Natural killer cell (primary cell): Measurements from ENCODE around the gene AQP6. TPM values are rescaled to one million over a fixed set of nuclear protein-coding genes. Genes with fewer than 3 reads are reported as not detected.

Source experiments
- ATAC-seq, 3 donors: fragments of 150-1000 bp in 2 of 3; fragments of 200-7000 bp in 1 of 3; cut with Tn5 transposase; 1 replicate in 1 of 3; 2 replicates in 2 of 3; pipeline ENCODE4 v1.10.0; 2021; ENCODE audit warnings: mild to moderate bottlenecking in 2 of 3, moderate library complexity in 2 of 3
- DNase-seq, 2 donors: peaks; one replicate each; pipeline versions ENCODE4 v3.0.0 to v3.0.0-alpha.2; 2013 to 2021; ENCODE audit warnings: mixed read lengths in 1 of 2
- H3K27ac ChIP-seq: one replicate; pipeline ENCODE4 v1.5.1; 2013; ENCODE audit warnings: mild to moderate bottlenecking, low read length
- H3K27me3 ChIP-seq: one replicate; pipeline ENCODE4 v1.6.1; 2013; ENCODE audit warnings: low read length; ENCODE audit not compliant: control insufficient read depth, insufficient read depth
- H3K36me3 ChIP-seq: one replicate; pipeline ENCODE4 v1.6.1; 2013; ENCODE audit warnings: low read length; ENCODE audit not compliant: control insufficient read depth, insufficient read depth
- H3K4me1 ChIP-seq: one replicate; pipeline ENCODE4 v1.6.1; 2013; ENCODE audit warnings: low read length; ENCODE audit not compliant: control insufficient read depth, insufficient read depth
- H3K4me3 ChIP-seq: one replicate; pipeline ENCODE4 v1.5.1; 2013; ENCODE audit warnings: low read length
- H3K9me3 ChIP-seq: one replicate; pipeline ENCODE4 v1.6.1; 2013; ENCODE audit warnings: low read length; ENCODE audit not compliant: control insufficient read depth, insufficient read depth
- H3K27ac Mint-ChIP-seq, 2 donors: one replicate each; pipeline ENCODE4 v1.8.0; 2022; ENCODE audit warnings: mild to moderate bottlenecking in 2 of 2, mixed read lengths in 2 of 2, moderate library complexity in 1 of 2
- H3K27me3 Mint-ChIP-seq, 2 donors: one replicate each; pipeline ENCODE4 v1.8.0; 2022; ENCODE audit warnings: low read depth in 2 of 2, mixed read lengths in 2 of 2
- H3K36me3 Mint-ChIP-seq: one replicate; pipeline ENCODE4 v1.8.0; 2022; ENCODE audit warnings: mixed read lengths
- H3K4me1 Mint-ChIP-seq, 2 donors: one replicate each; pipeline ENCODE4 v1.8.0; 2022; ENCODE audit warnings: mixed read lengths in 2 of 2
- H3K4me3 Mint-ChIP-seq: one replicate; pipeline ENCODE4 v1.8.0; 2022; ENCODE audit warnings: mild to moderate bottlenecking, moderate library complexity, mixed read lengths
- H3K9me3 Mint-ChIP-seq, 2 donors: one replicate each; pipeline ENCODE4 v1.8.0; 2022; ENCODE audit warnings: mixed read lengths in 2 of 2
- WGBS: methylation state at CpG from one replicate; pipeline ENCODE4 v1.1.7; 2013; ENCODE audit warnings: missing lambda C conversion rate; ENCODE audit not compliant: insufficient coverage; 5-methylcytosine and 5-hydroxymethylcytosine counted together
- intact Hi-C: fragments of 100-400 bp; cut with micrococcal nuclease; formaldehyde crosslinking; loops from one replicate; pipeline ENCODE4 v1.14.2; 2022
- total RNA-seq, 4 donors: library from RNA; stranded (reverse); fragments of 120-200 nt in 1 of 4; gene quantifications; one replicate each; pipeline versions ENCODE4 v1.2.3 to v1.2.4, GENCODE V29; 2013 to 2022
- TF ChIP-seq, protein P1 (sequence below): fragments of 200-600 bp; IDR thresholded peaks from one replicate; pipeline ENCODE4 v1.8.0; 2022; ENCODE audit warnings: antibody characterized with exemption

Gene AQP6
- total RNA-seq, 3 donors from 2014 or later (not counting 1 experiment from before 2014, with no cell fraction given): not detected

DNA sequence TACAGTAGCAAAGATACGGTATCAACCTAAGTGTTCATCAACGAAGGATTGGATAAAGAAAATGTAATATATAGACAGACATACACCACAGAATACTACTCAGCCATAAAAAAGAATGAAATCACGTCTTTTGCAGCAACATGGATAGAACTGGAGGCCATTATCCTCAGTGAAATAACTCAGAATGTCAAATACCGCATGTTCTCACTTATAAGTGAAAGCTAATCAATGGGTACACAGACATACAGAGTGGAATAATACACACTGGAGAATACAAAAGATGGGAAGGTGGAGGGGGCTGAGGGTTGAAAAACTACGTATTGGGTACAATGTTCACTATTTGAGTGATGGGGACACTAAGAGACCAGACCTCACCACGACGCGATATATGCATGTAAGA is 51.5 kb downstream of the AQP6 start:
- Mint-ChIP-seq H3K36me3 (peaks cover 5% of the 10 kb centered on the region), H3K27ac (peak overlapping the region; percentile 86 to 91), H3K9me3 (peaks cover 0 to 2% of the 10 kb centered on the region in 2 donors), H3K4me3 (peak overlapping the region; percentile 97), H3K27me3 (no peaks in the 10 kb centered on the region), H3K4me1 (peaks cover 11 to 20% of the 10 kb centered on the region in 2 donors)
- Histone ChIP-seq H3K27me3 (no peaks in the 10 kb centered on the region), H3K9me3 (no peaks in the 10 kb centered on the region), H3K36me3 (no peaks in the 10 kb centered on the region), H3K4me1 (peaks cover 7% of the 10 kb centered on the region), H3K27ac (no peak overlapping the region), H3K4me3 (no peak overlapping the region)
- ATAC-seq (no peak), DNase-seq (no peak)
- intact Hi-C loops: no loop called here
- 88% methylated on average over 1 of the region's 8 CpGs for WGBS
- TF ChIP-seq, protein P1, sequence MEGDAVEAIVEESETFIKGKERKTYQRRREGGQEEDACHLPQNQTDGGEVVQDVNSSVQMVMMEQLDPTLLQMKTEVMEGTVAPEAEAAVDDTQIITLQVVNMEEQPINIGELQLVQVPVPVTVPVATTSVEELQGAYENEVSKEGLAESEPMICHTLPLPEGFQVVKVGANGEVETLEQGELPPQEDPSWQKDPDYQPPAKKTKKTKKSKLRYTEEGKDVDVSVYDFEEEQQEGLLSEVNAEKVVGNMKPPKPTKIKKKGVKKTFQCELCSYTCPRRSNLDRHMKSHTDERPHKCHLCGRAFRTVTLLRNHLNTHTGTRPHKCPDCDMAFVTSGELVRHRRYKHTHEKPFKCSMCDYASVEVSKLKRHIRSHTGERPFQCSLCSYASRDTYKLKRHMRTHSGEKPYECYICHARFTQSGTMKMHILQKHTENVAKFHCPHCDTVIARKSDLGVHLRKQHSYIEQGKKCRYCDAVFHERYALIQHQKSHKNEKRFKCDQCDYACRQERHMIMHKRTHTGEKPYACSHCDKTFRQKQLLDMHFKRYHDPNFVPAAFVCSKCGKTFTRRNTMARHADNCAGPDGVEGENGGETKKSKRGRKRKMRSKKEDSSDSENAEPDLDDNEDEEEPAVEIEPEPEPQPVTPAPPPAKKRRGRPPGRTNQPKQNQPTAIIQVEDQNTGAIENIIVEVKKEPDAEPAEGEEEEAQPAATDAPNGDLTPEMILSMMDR: no peak

DNA sequence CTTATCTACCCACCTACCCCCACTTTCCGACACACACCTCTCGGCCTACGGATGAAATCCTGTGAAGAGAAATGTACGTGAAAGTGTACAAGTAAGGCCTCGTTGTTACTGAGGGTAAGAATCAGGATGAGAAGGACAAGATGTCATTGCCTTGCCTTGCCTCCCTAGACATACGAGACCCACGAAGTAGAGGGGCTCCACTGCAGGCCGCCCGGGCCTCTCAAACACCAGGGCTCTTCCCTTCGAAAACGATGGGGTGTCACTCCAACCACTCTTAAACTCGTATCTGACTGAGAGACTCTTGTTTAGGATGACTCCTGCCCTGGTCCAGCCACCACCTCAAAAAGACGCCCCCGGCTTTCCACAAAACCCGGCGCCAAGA is 52.0 kb downstream of the AQP6 start:
- Histone ChIP-seq H3K27ac (peak overlapping the region; percentile 34), H3K27me3 (no peaks in the 10 kb centered on the region), H3K36me3 (no peaks in the 10 kb centered on the region), H3K4me3 (peak overlapping the region; percentile 57), H3K4me1 (peaks cover 7% of the 10 kb centered on the region), H3K9me3 (no peaks in the 10 kb centered on the region)
- peaks cover 0 to 2% of the 10 kb centered on the region in 2 donors for H3K9me3 Mint-ChIP-seq
- intact Hi-C loops: loop anchor here (1.0 kb wide), 1 partner anchor 87 kb away; no protein-coding TSS in a partner anchor
- WGBS: 0% methylated on average over 13 of the region's 16 CpGs
- DNase-seq (peak in 1 of 2 donors; percentile 30), ATAC-seq (peak; percentile 2 to 26 (median 4))
- TF ChIP-seq, protein P1: no peak
- H3K27me3 Mint-ChIP-seq: no peaks in the 10 kb centered on the region
- H3K4me3 Mint-ChIP-seq: peak overlapping the region; percentile 97
- peaks cover 11 to 19% of the 10 kb centered on the region in 2 donors for H3K4me1 Mint-ChIP-seq
- peaks cover 5% of the 10 kb centered on the region for H3K36me3 Mint-ChIP-seq
- peak overlapping the region; percentile 86 to 91 for H3K27ac Mint-ChIP-seq

DNA sequence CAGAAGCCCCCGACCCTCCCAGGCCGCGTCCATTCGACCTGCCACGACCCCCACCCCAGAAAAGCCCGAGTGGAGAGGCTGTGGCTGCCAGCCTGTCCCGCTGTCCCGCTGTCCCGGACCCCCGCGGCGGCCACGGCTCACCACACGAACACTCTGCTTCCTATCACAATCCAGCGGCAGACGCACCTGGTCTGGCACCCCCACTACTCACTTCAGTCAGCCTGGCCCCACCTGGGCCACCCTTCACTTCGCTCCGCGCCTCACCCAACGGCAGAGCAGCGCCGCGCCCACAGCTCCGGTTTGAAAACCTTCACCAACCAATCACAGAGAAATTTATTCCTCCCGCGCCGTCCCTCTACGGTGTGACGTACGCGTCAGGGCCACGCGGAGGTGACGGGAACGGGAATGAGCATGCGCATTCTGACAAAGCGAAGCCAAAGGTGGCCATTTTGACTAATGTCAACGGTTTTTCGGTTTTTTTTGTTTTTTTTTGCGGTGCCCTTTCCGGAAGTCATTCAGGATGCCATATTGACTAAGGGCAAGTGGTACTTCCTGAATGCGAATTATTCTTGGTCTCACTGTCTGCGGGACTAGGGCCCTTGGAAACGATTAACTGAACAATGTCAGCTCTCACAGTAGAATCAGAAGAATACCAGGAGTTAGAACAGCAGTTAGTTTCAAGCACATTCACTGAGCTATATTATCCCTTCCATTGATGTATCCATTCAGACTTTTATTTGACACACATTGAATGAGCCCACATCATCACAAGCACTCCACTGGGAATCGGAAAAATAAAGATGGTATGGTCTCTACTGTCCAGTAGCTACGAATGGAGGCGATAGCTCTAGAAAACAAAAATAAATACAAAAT is 52.7 kb downstream of the AQP6 start, which contains the start of gene RACGAP1:
RACGAP1 (minus strand) TSS at position 308 of the 873 bp plus-strand sequence. CDS start 8,779 bp downstream, outside the sequence.
- peak; percentile 96 for ATAC-seq
- Histone ChIP-seq H3K9me3 (no peaks in the 10 kb centered on the region), H3K4me3 (peak within 1 kb of the TSS; percentile 57), H3K4me1 (peaks cover 7% of the 10 kb centered on the region), H3K36me3 (no peaks in the 10 kb centered on the region), H3K27ac (peak within 1 kb of the TSS; percentile 34), H3K27me3 (no peaks in the 10 kb centered on the region)
- under 1% methylated on average over 44 of the region's 47 CpGs for whole genome bisulfite sequencing
- DNase-seq: peak; percentile 91 to 100
- TF ChIP-seq, protein P1: no peak
- Mint-ChIP-seq H3K9me3 (peaks cover 0 to 2% of the 10 kb centered on the region in 2 donors), H3K4me3 (peak within 1 kb of the TSS; percentile 97), H3K36me3 (peaks cover 5% of the 10 kb centered on the region), H3K27ac (peak within 1 kb of the TSS; percentile 86 to 91), H3K27me3 (no peaks in the 10 kb centered on the region), H3K4me1 (peaks cover 11 to 19% of the 10 kb centered on the region in 2 donors)
- intact Hi-C loops: loop anchor here (1.0 kb wide), 1 partner anchor 86 kb away; no protein-coding TSS in a partner anchor
